T follicular helper cell (primary cell): ENCODE data around the gene EVX2.

Experiments used
- DNase-seq: peaks from one replicate; pipeline ENCODE4 v3.0.0-alpha.2; 2020; ENCODE audit warnings: low read depth

Gene EVX2

GRCh38 chr2:176096243-176096985 lies 12.7 kb upstream of the EVX2 start:
- no peak for DNase-seq

- no peak for DNase-seq
Measured at GRCh38 chr2:176095421-176095820, 11.7 kb upstream of the EVX2 start.

- no peak for DNase-seq
Measured at GRCh38 chr2:176094349-176094748, 10.6 kb upstream of the EVX2 start.

- DNase-seq = no peak
Measured at GRCh38 chr2:176093898-176094249, 10.1 kb upstream of the EVX2 start.

GRCh38 chr2:176093145-176093897 lies 9.6 kb upstream of the EVX2 start:
- no peak for DNase-seq

- DNase-seq = no peak
Measured at GRCh38 chr2:176092270-176093144, 8.7 kb upstream of the EVX2 start, which contains the start of gene HOXD13. Gene HOXD13 (plus strand): TSS chr2:176092721. CDS start chr2:176092891, 170 bp downstream.

- DNase-seq = no peak
Measured at GRCh38 chr2:176091329-176092258, 7.8 kb upstream of the EVX2 start.

GRCh38 chr2:176090862-176091261 lies 7.1 kb upstream of the EVX2 start:
- DNase-seq = no peak

- DNase-seq = no peak
Measured at GRCh38 chr2:176089843-176090395, 6.2 kb upstream of the EVX2 start.

- DNase-seq = no peak
Measured at GRCh38 chr2:176088937-176089842, 5.4 kb upstream of the EVX2 start.

GRCh38 chr2:176088048-176088936 lies 4.5 kb upstream of the EVX2 start:
- DNase-seq = no peak

GRCh38 chr2:176087330-176088047 lies 3.7 kb upstream of the EVX2 start:
- no peak for DNase-seq

- DNase-seq = no peak
Measured at GRCh38 chr2:176085861-176086771, 2.4 kb upstream of the EVX2 start.

- no peak for DNase-seq
Measured at GRCh38 chr2:176085120-176085788, 1.5 kb upstream of the EVX2 start.

- DNase-seq = no peak
Measured at GRCh38 chr2:176084611-176085119, 903 bp upstream of the EVX2 start.
